SKM-1 treated with dmso at 0.1 percent for 144 hours (cell line): ENCODE measurements around the gene C1orf141.
"Not testable (repeated sequence)": the region's sequence is repeated elsewhere in the genome, so short reads cannot be mapped to it uniquely, and the experiment has no call there.

Source experiments
- DNase-seq: peaks from one replicate; lab custom pipeline; 2025; ENCODE audit not compliant: unreplicated experiment; lab: John Stamatoyannopoulos, UW

C1orf141 gene

GRCh38 chr1:67143966-67144365 lies 9.2 kb upstream of the C1orf141 start:
- no peak for DNase-seq

DNA sequence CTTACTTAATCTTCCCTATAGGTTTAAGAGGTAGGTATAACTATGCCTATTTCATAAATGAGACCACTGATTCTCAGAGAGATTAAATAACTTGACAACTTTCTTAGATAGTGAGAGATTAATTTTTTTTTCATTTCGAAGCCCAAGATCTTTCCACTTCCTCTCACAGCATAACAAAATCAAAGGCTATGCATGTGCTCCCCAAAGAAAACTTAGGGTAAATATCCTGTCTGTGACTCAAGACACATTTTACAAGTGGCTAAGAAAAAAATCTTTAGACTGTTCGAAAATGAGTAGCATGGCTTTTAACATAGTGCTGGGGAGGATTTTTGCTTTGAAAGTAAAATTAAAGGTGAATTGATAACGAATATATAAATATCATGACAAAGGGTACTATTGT lies 8.2 kb upstream of the C1orf141 start:
- DNase-seq: no peak

GRCh38 chr1:67141832-67142231 lies 7.1 kb upstream of the C1orf141 start:
- not testable (repeated sequence) for DNase-seq

DNA sequence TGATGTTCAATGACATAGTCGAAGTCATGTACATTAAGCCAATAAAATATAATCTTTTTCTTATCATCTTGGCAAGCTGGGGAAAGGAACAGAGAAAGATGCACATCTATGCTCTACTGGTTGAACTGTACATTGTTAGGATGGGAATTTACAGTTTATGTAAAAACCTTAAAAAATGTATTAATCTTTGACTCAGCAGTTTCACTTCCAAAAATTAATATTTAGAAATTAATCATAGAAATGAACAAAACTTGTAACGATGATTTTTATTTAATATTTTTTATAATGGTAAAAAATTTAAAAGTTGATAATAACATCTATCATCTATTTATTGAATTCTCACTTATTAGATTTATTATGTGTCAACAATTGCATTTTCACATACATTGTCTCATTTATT lies 5.7 kb upstream of the C1orf141 start:
- DNase-seq: no peak

- no peak for DNase-seq
Observed at GRCh38 chr1:67138813-67139499, 4.2 kb upstream of the C1orf141 start.

DNA sequence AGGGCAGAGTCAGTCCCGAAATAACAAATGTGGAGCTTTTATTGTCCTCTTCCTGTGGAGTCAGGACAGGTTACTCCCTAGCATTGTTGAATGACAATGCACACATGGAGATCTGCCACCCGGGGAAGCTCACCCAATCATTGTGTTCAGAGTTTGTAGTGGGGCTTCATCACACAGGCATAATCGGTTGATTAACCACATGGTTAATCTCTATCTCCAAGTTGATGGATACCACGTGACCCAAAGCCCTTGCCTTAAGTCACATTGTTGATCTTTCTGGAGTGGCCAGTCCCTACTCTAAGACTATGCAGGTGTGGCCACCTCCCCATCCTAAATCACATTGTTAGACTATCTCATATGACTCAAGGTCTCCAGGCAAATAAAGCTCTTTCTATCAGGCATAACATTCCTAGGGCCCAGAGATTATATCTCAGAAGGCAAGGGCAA lies 2.6 kb upstream of the C1orf141 start:
- no peak for DNase-seq

DNA sequence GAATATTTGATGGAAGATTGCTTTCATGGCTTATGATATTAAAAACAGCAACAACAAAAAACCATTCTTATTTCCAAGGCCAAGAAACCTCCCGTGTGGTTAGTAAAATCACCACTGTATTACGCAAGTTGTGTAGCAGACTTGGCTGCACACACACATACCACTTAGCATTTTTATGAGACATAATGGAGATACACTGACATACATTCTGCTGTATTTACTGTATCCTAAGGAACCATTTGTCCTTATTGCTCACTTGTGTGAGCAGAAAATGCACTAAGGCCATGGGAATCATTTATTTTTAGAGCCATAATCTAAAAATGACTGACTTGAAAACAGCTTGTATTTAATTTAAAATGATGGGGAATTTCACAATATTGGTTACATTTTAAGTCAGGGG lies 584 bp upstream of the C1orf141 start:
- DNase-seq: no peak

GRCh38 chr1:67133177-67133576 lies 1.6 kb downstream of the C1orf141 start:
- DNase-seq: no peak

- no peak for DNase-seq
Observed at GRCh38 chr1:67130673-67131072, 4.1 kb downstream of the C1orf141 start.

DNA sequence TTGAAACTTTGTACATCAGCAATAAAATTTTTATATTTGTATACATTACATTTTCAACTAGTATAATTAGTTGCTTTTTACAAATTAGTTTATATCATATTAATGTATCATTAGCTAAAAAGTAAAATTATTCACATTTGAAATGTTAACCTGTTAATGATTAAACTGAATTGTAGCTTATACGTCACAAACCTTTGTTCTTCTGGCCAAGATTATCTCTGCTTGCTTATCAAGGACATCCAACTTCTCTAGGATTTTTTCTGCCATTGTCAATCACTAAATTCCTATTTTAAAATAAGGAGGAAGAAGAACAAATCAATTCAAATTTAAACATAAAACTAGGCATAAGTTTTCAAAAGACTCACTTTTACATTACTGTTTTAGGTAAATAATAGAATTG lies 7.8 kb downstream of the C1orf141 start:
- no peak for DNase-seq

DNA sequence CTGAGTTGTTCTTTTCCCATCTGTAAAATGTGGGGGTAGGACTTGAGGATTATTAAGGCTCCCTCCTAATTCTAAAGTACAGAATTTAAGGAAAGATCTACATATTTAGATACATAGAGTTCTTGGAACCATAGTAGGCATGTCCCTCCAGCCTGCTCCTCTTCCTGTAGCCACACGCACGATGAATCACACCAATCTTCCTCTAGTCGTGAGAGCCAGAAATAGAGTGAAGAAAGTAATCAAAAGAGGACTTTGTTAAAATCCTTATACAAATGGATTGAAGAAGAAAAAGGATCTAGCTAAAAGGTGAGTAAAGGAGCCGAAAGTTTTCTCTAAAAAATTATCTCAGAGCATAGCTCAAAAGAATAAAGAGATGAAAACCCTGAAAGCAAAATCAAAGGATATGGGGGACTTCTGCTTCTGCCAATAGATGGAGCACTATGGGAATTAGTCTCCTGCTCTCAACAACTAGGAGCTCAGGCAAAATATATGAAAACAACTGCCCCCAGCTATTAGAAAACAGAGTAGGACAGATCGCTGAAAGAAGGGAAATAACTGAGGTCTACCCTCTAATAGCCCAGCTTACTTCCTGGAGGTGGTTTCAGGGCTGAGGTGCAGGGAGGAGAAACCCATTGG lies 8.5 kb downstream of the C1orf141 start:
- DNase-seq: no peak

- no peak for DNase-seq
Observed at GRCh38 chr1:67124455-67124854, 10.3 kb downstream of the C1orf141 start.

DNA sequence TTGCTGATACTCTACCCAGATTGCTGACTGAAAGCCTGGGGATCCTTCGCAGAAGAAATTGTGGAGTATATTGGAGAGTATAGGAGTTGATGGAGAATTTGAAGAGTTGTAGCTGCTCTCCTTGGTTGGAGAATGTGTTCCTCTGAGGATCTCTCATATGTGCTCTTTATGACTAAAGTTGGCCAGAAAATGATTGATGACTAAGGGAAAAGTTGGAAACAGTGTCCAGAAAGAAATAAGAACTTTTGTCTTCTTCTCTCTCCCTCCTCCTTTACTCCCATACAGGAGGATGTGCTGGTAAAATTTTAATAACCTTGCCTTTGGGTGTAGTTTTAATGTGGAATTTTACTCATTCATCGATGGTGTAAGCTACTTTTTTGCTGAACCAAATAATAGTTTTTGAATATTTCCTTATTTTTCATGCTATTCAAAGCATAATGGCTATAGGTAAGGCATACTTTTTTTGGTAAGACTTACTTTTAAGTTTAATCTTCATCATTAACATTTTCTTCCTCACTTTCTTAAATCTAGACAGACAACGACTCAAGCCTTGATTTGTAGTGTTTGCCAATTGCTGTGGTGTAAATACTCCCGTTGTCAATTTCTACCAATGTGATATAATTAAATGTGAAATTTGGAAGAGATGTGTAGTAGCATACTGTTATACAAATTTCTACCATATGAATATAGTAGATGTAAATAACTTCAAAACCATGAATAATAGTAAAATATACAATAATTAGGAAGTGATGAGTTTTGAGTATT lies 13.7 kb downstream of the C1orf141 start:
- DNase-seq: no peak

GRCh38 chr1:67118646-67119045 lies 16.1 kb downstream of the C1orf141 start:
- DNase-seq: no peak

DNA sequence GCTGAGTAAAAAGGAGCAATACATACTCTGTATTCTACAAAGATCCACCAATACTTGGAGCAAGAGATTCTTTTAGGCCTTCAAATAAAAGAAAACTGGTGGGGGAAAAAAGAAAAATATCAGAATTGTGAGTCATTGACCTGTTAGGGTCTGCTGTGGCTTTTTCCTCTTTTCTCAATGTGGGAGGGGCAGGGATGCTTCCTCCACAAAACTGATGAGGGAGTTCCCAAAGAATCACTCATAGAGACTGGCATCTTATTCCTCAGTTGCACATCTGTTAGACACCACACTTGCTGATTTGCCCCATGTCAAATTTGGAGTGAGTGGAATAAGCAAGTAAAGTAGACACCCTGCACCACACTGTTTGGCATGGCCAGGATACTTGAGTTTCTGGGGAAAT lies 16.6 kb downstream of the C1orf141 start:
- no peak for DNase-seq

GRCh38 chr1:67114162-67114561 lies 20.6 kb downstream of the C1orf141 start:
- no peak for DNase-seq

GRCh38 chr1:67110352-67110751 lies 24.4 kb downstream of the C1orf141 start:
- DNase-seq: peak; percentile 29

DNA sequence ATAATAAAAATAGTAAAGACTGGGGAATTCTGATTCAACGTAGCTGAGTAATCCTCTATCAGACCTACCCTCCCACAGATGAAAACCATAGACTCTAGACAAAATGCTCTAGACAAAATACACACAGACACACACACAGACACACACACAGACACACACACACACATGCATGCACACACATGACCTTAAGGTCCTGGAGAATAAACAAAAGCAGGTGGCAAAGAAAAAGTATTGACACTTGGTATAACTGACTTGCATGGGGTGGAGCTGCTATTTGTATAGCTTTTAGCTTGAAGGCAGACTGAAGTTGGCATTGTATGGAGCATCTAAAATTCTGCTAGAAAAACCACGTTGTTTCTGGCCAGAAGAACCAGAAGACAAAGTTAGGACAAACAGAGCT lies 29.3 kb downstream of the C1orf141 start:
- DNase-seq: no peak

DNA sequence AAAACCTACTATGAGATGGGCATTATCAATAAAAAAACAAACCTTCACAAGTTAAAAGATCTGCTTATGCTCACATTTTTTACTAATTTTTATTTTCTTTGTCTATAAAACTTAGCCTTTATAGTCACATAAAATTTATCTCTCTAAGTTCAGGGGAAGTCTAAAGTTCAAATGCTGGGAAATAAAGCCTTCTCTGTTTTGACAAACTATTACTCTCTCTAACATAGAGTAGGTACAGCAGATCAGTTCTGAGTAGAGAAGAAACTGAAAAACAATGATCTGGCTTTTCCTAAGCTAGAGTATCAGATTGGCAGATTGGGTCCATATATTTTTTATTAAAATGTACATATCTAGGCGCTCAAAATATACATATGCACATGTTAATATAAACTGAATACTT lies 31.2 kb downstream of the C1orf141 start:
- no peak for DNase-seq

- DNase-seq: no peak
Observed at GRCh38 chr1:67100833-67101232, 33.9 kb downstream of the C1orf141 start.

DNA sequence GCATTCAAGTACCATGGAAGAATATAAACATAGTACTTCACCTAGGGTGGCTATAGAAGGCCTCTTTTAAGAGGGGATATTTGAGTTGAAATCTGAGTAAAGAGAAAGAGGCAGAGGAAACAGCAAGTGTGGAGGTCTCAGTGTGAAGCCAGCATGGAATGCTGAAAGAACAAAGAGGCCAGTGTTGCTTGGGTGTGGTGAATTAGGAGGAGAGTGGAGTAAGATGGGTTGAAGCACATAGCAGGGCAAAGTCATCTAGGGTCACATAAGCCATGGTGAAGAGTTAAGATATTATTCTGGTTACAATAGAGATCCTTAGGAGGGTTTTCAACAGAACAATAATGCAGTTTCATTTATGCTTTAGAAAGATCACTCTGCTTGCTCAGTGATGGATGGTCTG lies 37.5 kb downstream of the C1orf141 start:
- no peak for DNase-seq

DNA sequence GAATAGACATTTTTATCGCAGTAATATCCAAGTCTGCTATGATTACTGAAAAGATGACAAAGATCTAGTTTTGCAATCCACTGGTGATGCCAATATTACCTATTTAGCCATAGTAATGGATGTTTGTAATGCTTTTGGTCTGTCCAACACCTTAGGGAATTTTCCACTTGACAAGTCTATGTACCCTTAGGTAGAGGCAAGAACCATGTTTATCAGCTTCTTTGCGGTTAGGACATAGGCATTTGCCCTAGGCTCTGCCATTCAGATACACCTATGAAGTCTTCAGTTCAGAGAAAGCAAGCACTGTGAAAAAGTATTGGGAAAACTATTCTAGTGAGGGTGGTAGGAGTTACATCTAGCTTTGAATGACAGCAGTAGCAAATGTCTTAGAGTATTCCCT lies 40.6 kb downstream of the C1orf141 start:
- no peak for DNase-seq
